ENCODE measurements around the gene NRG3.

- TF ChIP-seq YY1 (IDR thresholded peaks at IDR 0.05; ENCODE audit: insufficient read depth, insufficient read length) (no peak), SUZ12 (IDR thresholded peaks at IDR 0.05; ENCODE audit: extremely low read depth, insufficient read depth, insufficient read length) (no peak), ZNF274 (IDR thresholded peaks at IDR 0.05; ENCODE audit: low read depth, low read length) (no peak)
Measured at GRCh38 chr10:82084904-82085303, 209.9 kb downstream of the NRG3 start.

Measured in NT2/D1 (cell line).